HG03354 (cell line): ENCODE results near the gene DDX55.
"Not testable (repeated sequence)": the region's sequence is repeated elsewhere in the genome, so short reads cannot be mapped to it uniquely, and the experiment has no call there.

ENCODE experiments used
- ATAC-seq: cut with Tn5 transposase; IDR thresholded peaks from one replicate; pipeline ENCODE4 v1.9.1; 2021; ENCODE audit warnings: mild to moderate bottlenecking; ENCODE audit not compliant: unreplicated experiment, poor library complexity, severe bottlenecking

Gene DDX55

DNA sequence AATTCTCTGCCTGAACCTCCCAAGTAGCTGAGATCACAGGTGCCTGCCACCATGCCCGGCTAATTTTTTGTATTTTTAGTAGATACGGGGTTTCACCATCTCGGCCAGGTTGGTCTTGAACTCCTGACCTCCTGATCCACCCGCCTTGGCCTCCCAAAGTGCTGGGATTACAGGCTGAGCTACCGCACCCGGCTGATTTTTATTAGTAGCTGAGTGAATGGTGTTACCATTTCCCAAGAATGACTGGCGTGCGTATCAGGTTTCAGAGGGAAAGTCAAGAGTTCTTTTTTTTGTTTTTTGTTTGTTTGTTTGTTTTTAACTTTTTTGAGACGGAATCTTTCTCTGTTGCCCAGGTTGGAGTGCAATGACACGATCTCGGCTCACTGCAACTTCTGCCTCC is 1.6 kb downstream of the DDX55 start:
- ATAC-seq = not testable (repeated sequence)

DNA sequence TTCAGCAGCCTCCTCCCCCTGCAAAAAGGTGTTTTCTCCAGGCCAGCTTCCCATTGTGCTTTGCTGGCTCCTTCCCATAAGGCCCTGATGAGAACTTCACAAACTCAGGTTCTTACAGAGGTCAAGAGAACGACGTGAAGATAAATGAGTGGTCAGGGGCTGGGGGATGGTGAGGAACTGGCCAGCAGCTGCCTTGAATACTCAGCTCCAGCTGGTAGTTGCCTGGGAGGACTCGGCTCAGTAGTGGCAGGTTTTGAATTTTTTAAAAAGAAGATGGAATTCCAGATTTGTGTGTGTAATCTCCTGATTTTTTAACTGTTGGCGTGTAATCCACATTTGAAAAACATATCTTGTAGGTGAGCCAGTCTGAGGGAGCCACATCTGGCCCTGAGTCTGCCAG is 5.9 kb downstream of the DDX55 start:
- ATAC-seq = no peak

DNA sequence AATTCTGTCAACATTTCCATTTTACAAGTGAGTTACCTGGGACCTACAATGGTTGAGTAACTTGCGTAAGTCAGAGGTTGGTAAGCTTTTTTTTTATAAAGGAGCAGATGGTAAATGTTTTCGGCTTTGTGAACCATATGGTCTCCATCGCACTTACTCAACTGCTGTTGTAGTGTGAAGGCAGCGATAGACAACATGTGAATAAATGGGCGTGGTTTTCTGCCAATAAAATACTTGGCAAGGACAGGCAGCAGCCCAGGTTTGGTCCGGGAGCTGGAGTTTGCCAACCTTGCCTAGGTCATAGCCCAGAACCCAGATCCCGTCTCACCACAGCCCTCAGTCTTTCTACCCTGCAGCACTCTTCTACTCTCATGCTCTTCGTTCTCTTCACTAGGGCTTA is 6.3 kb downstream of the DDX55 start:
- ATAC-seq = no peak

DNA sequence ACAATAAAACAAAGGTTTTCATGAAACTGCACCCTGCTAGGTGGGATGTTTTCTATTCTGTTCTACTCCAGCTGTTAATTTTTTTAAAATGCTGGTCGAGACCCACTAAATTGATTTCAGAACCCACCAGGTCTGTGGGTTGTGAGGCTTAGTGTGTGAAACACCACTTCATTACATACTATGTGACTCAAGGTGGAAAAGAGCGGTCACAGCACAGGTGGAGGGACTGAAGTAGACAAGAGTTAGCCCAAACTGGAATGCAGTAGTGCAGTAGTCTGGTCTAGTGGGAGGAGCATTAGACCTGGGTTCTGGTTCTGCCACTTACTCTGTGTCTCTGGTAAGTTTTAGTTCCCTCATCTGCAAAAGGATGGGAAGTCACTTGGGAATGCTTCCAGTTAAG is 12.2 kb downstream of the DDX55 start:
- ATAC-seq = no peak

DNA sequence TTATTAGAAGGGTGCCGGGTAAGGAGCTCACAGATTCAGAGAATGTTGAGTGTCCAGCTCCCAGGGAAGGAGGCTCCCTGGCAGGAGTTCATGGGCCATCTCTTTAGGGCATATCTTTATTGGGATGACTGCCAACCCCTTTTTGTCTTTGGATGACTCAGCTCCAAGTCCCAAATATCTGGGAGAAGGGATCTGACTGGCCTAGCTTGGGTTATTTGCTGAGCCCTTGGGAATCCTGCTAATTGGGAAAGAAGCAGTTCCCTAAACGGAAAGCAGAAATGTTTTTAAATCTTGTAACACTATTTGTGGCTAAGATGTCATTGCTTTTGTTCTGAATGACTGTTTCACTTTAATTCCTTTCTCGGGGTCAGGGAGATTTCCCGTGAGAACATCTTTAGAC is 12.6 kb downstream of the DDX55 start:
- no peak for ATAC-seq

DNA sequence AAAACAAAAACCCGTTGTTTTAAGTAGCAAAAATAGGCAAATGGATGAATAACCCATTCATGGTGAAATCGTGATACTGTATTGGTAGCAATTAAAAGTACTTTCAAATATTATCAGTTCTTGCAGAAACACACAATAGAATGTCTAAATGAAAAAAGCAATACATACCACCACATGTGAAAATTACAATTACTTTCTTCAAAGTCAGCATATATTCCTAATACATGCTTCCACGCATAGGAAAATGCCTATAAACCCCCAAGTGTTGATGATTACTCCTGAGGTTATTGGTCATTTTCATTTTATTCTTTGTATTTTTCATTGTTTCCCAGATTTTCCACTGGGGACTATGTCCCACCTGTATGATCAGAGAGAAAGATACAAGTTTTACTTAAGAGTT is 15.2 kb downstream of the DDX55 start:
- ATAC-seq = no peak

DNA sequence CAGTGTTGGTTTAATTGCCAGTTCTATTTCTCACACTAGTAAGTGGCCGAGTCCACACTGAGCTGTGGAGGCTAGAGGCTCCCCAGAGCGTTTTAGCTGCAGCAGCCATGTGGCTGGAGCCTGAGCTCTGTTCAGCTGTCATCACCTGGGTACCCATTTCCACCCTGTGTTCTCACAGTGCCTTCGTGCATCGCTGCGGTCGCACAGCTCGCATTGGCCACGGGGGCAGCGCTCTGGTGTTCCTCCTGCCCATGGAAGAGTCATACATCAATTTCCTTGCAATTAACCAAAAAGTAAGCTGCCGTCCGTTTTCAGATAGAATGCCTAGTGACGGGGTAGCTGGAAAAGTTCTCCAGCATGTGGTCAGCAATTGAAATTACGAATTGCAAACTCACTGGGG is 15.7 kb downstream of the DDX55 start:
- no peak for ATAC-seq

DNA sequence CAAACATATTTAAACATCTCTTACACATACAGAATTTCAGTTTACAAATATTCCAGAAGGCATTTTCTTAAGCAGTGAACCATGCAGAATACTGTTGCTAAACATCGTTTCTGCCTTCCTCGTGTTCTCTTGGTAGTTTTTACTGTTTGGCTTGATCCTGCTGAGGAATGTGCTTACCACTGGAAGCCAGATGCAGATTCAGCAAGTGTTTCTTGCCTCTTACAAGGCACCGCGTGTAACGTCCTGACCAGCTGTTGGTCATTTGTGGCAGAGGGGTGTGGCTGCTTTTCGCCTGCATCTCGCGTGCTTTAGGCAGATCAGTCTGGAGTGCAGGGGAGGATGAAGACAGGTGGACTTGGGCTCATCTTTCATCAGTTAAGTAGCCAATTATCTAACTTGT is 19.2 kb downstream of the DDX55 start:
- ATAC-seq = no peak

DNA sequence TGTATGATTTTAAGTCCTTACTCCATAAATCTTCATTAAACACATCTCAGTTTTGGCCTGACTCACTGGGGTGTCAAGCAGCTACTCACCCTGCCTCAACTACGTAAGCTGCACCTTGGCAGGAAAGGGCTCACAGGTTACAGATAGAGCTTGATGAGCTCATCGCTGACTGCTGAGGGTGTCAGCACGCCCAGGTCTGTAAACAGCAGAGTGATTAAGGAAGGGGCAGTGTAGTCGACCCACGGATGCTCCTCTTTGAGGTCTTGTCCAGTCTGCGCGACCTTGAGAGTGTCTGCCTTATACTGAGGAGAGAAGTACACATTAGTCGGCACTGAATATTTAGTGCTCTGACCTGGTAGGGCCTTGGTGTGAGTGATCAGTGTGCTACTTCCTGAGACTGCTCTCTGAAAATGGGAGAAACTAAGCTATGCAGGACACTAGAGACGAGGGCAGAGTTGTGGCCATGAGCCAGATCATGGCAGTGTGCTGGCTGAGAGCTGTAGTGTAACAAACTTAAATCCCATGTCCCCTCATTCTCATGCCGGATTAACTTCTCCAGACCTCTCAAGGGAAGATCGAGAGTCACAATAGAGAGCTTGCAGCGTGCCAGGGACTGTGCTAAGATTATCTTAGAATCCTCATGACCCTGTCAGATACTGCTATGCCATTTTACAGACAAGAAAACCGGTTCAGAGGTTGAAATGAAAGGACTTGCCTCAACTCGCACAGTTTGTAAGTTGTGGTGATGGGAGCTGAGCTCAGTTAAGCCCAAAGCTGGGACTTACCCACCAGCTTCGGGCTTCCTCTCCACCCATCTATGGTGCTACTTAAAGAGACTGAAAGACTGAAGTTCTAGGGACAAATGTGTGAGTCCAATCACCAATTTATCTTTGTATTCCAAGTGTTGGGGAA is 20.0 kb downstream of the DDX55 start:
- ATAC-seq = no peak

DNA sequence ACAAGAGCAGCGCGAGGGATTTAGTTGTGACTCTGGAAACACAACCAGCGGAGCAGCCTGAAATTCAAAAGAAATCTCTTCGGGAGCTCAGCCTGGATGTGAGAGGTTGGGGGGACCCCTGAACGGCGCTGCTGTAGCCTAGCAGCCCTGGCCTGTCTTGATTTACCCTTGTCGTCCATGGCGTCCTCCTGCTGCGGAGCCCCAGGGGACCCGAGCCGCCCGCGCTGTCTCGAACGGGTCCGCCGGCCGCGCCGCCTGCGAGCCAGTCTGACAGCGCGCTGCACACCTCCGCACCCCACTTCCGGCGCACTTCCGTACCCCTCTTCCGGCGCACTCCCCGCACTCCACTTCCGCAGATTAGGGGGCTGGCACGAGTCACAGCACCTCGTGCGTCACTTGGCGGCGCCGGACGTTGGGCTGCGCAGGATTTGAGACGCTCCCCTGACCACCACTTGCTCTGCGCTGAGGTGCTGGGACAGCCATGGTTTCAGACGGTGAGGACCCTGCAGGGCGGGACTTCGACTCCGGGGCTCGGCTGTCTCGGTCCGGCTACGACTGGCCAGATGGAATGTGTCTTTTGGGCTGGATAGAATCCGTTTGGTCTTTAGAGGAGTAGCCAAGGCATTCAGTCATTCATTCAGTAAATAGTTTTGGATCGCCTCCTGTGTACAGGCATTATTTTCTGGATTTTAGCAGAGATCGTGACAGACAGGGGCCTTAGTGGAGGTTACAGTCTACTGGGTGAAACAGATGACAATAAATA is 31.7 kb downstream of the DDX55 start, which contains the start of the genes EIF2B1 and GTF2H3:
TSS of gene EIF2B1 (minus strand) at position 308 of the 763 bp plus-strand sequence. CDS start at position 179, 129 bp downstream.
TSS of gene GTF2H3 (plus strand) at position 451 of the 763 bp plus-strand sequence. CDS start at position 482, 31 bp downstream.
- ATAC-seq = peak; percentile 98

DNA sequence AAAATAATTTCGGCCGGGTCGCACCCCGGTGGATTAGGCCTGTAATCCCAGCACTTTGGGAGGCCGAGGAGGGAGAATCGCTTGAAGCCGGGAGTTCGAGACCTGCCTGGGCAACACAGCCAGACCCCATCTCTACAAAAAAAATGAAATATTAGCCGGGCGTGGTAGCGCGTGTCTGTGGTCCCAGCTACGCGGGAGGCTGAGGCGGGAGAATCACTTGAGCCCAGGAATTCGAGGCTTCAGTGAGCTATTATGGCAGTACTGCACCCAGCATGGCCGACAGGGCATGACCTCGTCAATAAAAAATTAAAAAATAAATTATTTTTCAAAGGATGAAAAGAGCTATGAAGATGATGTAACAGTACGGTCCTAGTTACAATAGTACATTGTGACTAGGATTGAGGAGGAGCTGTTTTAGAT is 32.3 kb downstream of the DDX55 start:
- ATAC-seq = no peak

DNA sequence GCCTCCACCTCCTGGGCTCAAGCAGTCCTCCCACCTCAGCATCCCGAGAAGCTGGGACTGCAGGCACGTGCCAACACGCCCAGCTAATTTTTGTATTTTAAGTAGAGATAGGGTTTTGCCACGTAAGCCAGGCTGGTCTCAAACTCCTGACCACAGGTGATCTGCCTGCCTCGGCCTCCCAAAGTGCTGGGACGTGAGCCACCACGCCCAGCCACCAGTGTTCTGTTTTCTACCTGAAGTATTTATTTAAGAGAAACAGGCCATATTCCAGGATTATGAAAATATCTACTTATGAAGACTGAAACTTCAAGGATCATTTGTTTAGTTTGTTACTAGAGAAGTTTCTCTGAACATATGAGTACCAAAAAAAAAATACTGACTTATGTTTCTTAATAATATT is 42.0 kb downstream of the DDX55 start:
- ATAC-seq = no peak

DNA sequence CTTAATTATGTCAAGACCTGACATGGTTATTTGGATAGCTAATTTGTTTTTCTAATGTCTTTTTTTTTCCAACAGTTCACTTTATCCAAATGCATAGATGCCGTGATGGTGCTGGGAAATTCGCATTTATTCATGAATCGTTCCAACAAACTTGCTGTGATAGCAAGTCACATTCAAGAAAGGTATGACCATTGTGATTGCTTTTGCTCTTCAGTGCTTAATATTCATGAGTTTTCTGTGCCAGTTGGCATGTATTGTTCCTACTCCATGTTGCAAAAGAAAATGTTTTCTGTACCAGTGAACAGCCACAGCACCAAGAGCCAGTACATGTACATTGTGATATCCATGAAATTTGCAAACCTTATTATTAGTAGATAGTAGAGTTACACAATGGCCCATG is 43.5 kb downstream of the DDX55 start:
- ATAC-seq = no peak

DNA sequence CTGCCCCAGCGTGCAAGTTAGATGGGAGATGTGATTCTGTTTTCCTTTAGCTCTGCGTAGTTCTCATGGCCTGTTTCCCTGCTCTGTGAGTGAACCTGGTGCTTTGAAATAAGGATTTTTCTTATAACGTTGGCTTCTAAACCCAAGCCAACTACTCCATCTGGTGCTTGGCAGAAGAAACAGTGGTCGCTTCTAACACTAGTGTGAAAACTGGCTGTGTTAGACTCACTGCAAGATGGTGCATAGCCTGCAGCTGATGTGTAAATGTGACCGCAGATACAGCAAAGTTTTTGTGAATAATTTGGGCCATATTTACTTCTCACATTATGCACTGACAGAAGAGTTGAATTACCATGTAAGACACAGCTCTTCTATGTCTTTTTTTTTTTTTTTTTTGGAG is 44.0 kb downstream of the DDX55 start:
- ATAC-seq = no peak

DNA sequence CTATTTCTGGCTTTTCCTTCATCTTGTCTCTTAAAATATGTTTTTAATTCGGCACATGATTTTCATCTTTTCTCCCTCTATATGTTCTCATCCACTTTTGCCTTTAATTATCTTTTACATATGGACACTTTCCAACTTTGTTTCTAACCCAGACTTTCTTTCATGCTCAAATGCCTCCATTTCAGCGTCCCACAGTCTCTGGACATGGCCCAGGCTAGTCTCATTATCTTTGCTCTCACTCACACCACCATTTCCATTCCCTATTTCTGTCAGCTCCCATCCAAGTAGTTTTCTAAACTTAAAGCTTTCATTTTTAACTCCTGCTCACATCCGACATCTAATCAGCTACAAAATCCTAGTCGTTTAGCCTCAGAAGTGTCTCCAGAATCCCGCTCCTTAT is 46.5 kb downstream of the DDX55 start:
- ATAC-seq = no peak

DNA sequence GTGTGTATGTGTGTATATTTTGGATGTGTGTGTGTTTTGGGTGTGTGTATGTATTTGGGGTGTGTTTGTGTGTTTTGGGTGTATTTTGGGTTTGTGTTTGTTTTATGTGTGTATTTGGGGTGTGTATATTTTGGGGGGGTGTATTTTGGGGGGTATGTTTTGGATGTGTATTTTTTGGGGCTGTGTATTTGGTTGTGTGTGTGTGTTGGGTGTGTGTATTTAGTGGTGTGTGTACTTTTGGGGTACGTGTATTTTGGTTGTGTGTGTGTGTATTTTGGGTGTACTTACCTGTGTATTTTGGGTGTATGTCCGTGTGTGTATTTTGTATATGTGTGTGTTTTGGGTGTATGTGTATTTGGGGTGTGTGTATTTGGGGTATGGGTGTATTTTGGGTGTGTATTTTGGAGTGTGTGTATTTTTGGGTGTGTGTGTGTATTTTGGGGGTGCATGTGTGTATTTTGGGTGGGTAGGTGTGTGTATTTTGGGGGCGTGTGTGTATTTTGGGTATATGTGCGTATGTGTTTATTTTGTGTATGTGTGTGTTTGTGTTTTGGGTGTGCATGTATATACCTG is 52.3 kb downstream of the DDX55 start:
- no peak for ATAC-seq

DNA sequence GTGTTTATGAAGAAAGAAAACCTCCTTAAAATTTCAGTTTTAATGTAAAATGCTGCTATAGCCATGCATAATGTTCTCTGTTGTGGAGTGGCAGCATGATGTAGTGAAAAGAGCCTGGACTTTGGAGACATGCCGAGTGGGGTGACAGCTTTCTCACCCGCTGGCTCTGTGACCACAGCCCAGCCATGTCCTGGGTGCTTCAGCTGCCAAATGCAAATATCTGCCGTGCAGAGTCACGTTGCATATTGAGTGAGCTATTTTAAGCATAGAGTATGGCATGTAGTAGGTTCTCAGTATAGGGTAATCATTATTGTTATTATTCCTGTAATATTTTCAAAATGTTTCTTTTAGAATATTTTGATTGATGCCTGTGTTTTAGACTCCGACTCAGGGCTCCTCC is 53.5 kb downstream of the DDX55 start:
- peak; percentile 94 for ATAC-seq

DNA sequence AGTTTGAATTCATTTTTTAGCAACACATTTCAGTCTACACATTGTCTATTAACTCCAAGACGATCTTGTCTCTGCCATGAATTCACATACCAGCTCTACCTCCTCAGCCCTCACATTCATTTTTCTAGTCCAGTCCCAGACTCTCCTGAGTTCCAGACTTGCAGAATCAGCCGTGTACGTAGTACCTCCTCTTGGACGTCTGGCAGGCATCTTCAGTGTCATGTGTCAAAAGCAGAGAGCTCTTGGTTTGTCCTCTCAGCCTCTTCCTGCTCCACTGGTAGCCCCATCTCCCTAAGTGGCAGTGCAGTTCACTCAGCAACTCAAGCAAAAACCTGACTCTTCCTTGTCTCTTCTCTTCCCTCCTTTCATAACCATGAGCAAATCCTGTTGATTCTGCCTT is 54.5 kb downstream of the DDX55 start:
- ATAC-seq = no peak

DNA sequence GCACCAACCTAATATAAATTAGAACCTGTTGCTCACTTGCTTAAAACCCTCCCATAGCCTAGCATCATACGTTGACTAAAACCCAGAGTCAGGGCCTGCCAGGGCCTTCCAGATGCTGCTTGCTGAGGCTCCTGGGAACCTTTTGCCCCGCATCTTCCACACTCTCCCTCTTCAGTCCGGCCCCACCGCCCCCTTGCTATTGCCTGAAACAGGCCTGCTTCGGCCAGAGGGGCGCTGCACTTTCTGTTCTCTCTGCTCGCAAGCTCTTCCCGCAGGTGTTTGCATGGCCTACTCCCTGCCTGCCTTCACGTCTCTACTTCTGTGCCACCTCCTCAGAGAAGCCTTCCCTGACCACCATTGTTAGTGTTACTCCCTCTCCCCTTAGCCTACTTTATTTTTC is 55.3 kb downstream of the DDX55 start:
- ATAC-seq = no peak

DNA sequence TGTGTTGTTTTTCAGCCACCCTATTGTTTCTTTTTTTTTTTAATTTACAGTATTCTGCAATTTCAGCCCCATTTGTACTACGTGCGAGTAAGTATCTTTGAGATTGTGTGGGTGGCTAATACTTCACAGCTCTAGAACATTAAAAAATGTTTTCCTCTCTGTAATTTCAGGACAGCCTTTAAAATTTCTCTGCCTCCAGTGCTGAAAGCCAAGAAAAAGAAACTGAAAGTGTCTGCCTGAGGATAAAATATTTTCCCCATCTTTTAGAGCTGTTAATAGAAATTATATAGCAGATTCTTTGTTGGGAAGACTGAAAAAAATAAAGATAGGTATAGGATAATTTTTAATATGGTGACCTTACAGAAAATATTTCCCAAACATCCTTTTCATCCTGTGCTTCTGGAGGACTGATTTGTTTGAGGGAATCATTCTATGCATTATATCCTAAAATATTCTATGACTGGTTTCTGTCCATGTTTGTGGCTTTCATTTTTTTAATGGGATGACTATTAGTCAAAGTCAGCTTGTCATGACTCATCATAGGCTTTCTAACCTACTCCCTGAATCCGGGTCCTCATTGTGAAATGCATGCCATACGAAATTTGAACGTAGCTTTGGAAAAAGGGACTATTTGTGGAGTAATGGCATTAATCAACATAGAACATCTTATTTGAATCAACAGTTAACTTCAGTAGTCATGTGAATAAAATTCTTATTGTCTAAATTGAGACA is 58.3 kb downstream of the DDX55 start:
- no peak for ATAC-seq
